Endodermal cell (in vitro differentiated cells): ENCODE results near the gene SOST. TPM values are rescaled to one million over a fixed set of nuclear protein-coding genes. Genes with fewer than 3 reads are reported as not detected.

Experiments used
- DNase-seq: peaks from one replicate; pipeline ENCODE4 v3.0.0-alpha.2; 2017
- H3K27ac ChIP-seq: 2 replicates; pipeline ENCODE4 v1.5.1; 2013; ENCODE audit warnings: mild to moderate bottlenecking, low read depth, low read length, moderate library complexity
- H3K27me3 ChIP-seq: 2 replicates; pipeline ENCODE4 v1.6.1; 2013; ENCODE audit warnings: mild to moderate bottlenecking, low read length, moderate library complexity; ENCODE audit not compliant: insufficient read depth, control insufficient read depth, poor library complexity, severe bottlenecking
- H3K36me3 ChIP-seq: 2 replicates; pipeline ENCODE4 v1.7.0; 2013; ENCODE audit warnings: mild to moderate bottlenecking, low read length, moderate library complexity; ENCODE audit not compliant: control insufficient read depth, insufficient read depth
- H3K4me1 ChIP-seq: one replicate; pipeline ENCODE4 v1.7.0; 2013; ENCODE audit warnings: low read length; ENCODE audit not compliant: control insufficient read depth, insufficient read depth
- H3K4me3 ChIP-seq: 2 replicates; pipeline ENCODE4 v1.5.1; 2013; ENCODE audit warnings: mild to moderate bottlenecking, low read length, moderate library complexity
- H3K9ac ChIP-seq: 2 replicates; pipeline ENCODE4 v1.6.1; 2013; ENCODE audit warnings: mild to moderate bottlenecking, low read length, moderate library complexity; ENCODE audit not compliant: poor library complexity, severe bottlenecking; ENCODE audit errors: extremely low read depth
- H3K9me3 ChIP-seq: 2 replicates; pipeline ENCODE4 v1.6.1; 2013; ENCODE audit warnings: mild to moderate bottlenecking, low read length, moderate library complexity; ENCODE audit not compliant: control insufficient read depth
- H3K27ac Mint-ChIP-seq: 2 replicates; pipeline ENCODE4 v1.8.0; 2020; ENCODE audit warnings: mixed read lengths
- H3K27me3 Mint-ChIP-seq: 2 replicates; pipeline ENCODE4 v1.8.0; 2021; ENCODE audit warnings: mild to moderate bottlenecking, mixed read lengths; ENCODE audit not compliant: insufficient read depth
- H3K36me3 Mint-ChIP-seq: 2 replicates; pipeline ENCODE4 v1.8.0; 2020; ENCODE audit warnings: low read depth, mixed read lengths
- H3K4me1 Mint-ChIP-seq: 2 replicates; pipeline ENCODE4 v1.8.0; 2020; ENCODE audit warnings: mixed read lengths
- H3K4me3 Mint-ChIP-seq: 2 replicates; pipeline ENCODE4 v1.8.0; 2020; ENCODE audit warnings: mild to moderate bottlenecking, moderate library complexity, mixed read lengths
- H3K9me3 Mint-ChIP-seq: 2 replicates; pipeline ENCODE4 v1.8.0; 2020; ENCODE audit warnings: mild to moderate bottlenecking, mixed read lengths
- CTCF ChIP-seq: fragments of 200-600 bp; sonication (generic); conservative IDR thresholded peaks from 2 replicates; pipeline ENCODE4 v1.5.0; 2021; ENCODE audit warnings: antibody characterized with exemption, mild to moderate bottlenecking
- WGBS, 2 experiments: methylation state at CpG; one replicate each; pipeline versions ENCODE4 v1.1.5 to v1.1.7; 2013; ENCODE audit warnings: missing lambda C conversion rate in 2 of 2, mixed read lengths in 1 of 2; ENCODE audit not compliant: insufficient coverage in 1 of 2, insufficient read length in 1 of 2; 5-methylcytosine and 5-hydroxymethylcytosine counted together
- total RNA-seq, 2 donors: library from RNA; stranded (reverse); fragmentation: NEBNext Ultra II Directional in 1 of 2; extraction: Animal tissue kit (Norgen Biotek cat#: 25700) in 1 of 2; gene quantifications; 2 replicates in 1 of 2; 3 replicates in 1 of 2; pipeline ENCODE4 v1.2.1, GENCODE V29; 2021

The SOST gene
- total RNA-seq, 2 donors from 2014 or later: not detected

GRCh38 chr17:43733956-43734355, 24.6 kb downstream of the SOST start:
- Histone ChIP-seq H3K27ac (no peak overlapping the region), H3K9ac (no peak overlapping the region), H3K4me3 (no peak overlapping the region), H3K36me3 (no peaks in the 10 kb centered on the region), H3K4me1 (no peaks in the 10 kb centered on the region), H3K9me3 (peaks cover 14% of the 10 kb centered on the region), H3K27me3 (no peaks in the 10 kb centered on the region)
- Mint-ChIP-seq H3K4me1 (no peaks in the 10 kb centered on the region), H3K27ac (no peak overlapping the region), H3K36me3 (no peaks in the 10 kb centered on the region), H3K9me3 (peaks cover 25% of the 10 kb centered on the region), H3K27me3 (no peaks in the 10 kb centered on the region), H3K4me3 (no peak overlapping the region)
- WGBS, 2 experiments: 80 to 100% methylated on average over 1 of the region's 1 CpG
- no peak for DNase-seq
- no peak for TF ChIP-seq CTCF

- no peak for DNase-seq
- Histone ChIP-seq H3K27me3 (no peaks in the 10 kb centered on the region), H3K4me1 (no peaks in the 10 kb centered on the region), H3K9ac (no peak overlapping the region), H3K4me3 (peak overlapping the region; percentile 48), H3K36me3 (no peaks in the 10 kb centered on the region), H3K27ac (no peak overlapping the region), H3K9me3 (peaks cover 14% of the 10 kb centered on the region)
- H3K4me3 Mint-ChIP-seq: no peak overlapping the region
- no peaks in the 10 kb centered on the region for H3K27me3 Mint-ChIP-seq
- H3K27ac Mint-ChIP-seq: no peak overlapping the region
- H3K9me3 Mint-ChIP-seq: peaks cover 25% of the 10 kb centered on the region
- no peaks in the 10 kb centered on the region for H3K4me1 Mint-ChIP-seq
- WGBS, 2 experiments: 86 to 100% methylated on average over 2 of the region's 2 CpGs
- TF ChIP-seq CTCF: no peak
- no peaks in the 10 kb centered on the region for H3K36me3 Mint-ChIP-seq
These were observed 25.6 kb downstream of the SOST start for GRCh38 chr17:43732958-43733357.

GRCh38 chr17:43728081-43728480, 30.5 kb downstream of the SOST start:
- H3K4me1 Mint-ChIP-seq: peaks cover 3% of the 10 kb centered on the region
- Histone ChIP-seq H3K9ac (no peak overlapping the region), H3K27me3 (no peaks in the 10 kb centered on the region), H3K36me3 (no peaks in the 10 kb centered on the region), H3K27ac (no peak overlapping the region), H3K4me3 (no peak overlapping the region), H3K4me1 (no peaks in the 10 kb centered on the region), H3K9me3 (peaks cover 6% of the 10 kb centered on the region)
- TF ChIP-seq CTCF: no peak
- H3K36me3 Mint-ChIP-seq: no peaks in the 10 kb centered on the region
- DNase-seq: no peak
- H3K4me3 Mint-ChIP-seq: no peak overlapping the region
- 93 to 94% methylated on average over 3 to 8 of the region's 8 CpGs for WGBS, 2 experiments
- H3K27me3 Mint-ChIP-seq: no peaks in the 10 kb centered on the region
- no peak overlapping the region for H3K27ac Mint-ChIP-seq
- peaks cover 14% of the 10 kb centered on the region for H3K9me3 Mint-ChIP-seq
